LHCN-M2 (cell line): ENCODE data around the gene CA5A. TPM values are rescaled to one million over a fixed set of nuclear protein-coding genes. Genes with fewer than 3 reads are reported as not detected.
"Not testable (repeated sequence)": the region's sequence is repeated elsewhere in the genome, so short reads cannot be mapped to it uniquely, and the experiment has no call there.

Experiments used
- DNase-seq: peaks from one replicate; pipeline ENCODE4 v3.0.0-alpha.2; 2012; ENCODE audit warnings: low read depth
- polyA plus RNA-seq: library from polyadenylated mRNA; unstranded; fragments of >200 nt; gene quantifications from one replicate; pipeline ENCODE4 v1.2.1, GENCODE V29; 2012; ENCODE audit warnings: missing spikeins
- total RNA-seq: library from RNA; depleted of rRNA; stranded (reverse); fragments of >200 nt; gene quantifications from 2 replicates; pipeline ENCODE4 v1.2.3, GENCODE V29; 2014; rRNA removed

The CA5A gene
- not detected in 2 replicates for total RNA-seq
- polyA plus RNA-seq, result not detected

DNA sequence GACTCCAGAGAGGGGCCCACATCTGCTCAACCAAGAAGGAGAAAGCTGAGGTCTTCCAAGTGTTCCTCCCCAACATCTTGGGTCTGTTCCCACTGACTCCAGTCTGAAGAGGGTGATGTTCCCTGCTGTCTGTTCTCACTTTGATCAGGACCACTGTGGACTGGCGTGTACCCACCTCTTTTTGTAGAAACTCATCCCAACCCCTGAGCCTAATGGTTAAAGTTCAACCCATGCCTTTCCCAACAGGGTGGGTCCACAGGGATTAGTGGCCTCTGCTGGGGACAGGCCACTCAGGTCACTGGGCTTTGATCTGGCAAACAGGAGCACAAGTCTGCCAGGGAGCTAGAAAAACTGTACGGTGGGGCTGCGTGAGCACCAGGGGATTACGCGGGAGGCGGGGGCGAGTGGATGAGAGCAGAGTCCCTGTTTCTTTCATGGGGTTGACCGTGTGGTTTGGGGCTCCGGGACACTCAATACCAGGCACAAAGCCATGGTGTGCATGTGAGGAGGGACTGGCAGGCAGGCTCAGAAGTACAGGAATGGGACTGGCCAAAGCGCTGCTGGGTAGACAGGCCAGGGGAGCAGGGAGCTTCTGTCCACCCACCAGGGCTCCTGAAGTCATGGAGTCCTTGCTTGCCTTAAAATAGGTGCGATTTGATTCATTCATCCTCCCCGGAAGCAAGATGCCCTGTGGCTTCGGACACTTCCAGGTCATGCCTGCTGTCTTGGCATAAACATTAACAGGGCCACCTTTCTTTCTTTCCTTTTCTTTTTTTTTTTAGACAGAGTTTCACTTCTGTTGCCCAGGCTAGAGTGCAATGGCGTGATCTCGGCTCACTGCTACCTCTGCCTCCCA, at the start of gene CA5A:
Gene CA5A, minus strand, starts transcription at position 155 of the 856 bp plus-strand sequence. Its CDS starts 79 bp downstream, at position 76.
- DNase-seq, result no peak

DNA sequence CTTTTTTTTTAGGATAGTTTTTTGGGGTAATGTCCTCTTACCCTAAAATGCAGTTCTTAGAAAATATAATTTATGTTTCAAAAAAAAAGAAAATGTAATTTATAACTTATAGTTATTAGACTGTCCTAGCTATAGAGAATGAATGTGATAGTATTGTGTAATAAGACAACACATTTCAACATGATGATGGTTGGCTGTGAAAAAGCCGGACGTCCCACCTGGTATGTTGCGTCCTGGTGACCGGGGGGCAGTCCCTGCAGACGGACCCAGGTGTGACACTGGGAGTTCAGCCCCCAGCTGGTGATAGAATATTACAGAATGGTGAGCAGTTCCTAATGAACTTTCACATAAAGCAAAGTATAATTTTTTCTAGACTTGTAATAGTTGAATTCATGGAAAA, 49.2 kb upstream of the CA5A start:
- DNase-seq, result not testable (repeated sequence)

DNA sequence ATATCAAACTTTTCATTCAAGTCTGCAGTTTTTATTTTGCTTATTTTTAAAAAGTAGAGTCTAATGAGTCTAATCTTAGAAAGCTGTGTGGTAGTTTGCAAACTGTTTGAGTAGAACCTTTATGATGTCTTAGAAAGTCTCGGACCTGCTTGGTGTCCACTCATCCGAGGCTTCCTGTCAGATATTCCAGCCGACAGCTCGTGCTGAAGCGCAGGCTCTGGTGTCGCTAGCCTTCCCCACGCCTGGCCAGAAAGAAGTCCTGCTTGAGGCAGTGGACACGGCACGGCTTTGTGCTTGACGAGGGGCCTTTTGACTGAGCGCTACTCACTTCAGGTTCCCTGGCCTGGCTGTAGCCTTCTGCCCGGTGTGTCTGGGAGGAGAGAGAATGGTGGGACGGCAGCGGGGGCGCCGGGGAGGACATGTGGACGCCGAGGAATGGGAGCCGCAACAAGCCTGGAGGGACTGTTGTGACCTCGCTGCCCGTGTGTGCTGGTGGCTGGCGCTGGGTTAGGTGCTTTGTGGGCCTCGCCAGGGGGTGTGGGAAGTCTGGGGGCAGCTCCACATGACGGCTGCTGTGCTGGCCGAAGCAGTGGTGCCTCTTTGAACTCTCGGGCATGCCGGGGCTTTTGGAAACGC, 48.4 kb upstream of the CA5A start:
- no peak for DNase-seq

DNA sequence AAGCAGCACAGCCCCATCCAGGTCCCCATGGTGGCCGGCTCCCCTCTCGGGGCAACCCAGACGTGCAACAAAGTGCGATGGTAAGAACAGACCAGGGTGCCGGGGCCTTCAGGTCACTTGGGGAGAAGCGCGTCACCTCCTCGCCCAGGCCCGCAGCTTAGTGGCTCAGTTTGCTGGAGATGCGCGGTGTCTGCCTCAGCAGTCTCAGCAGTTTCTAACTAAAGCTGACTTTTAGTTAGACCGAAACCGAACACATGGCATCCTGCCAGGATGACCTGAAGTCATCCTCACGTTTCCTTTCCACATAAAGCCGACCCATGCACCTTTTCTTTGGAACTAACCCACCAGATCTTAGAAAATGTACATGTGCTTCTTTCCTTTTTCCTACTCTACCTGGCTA, 47.9 kb upstream of the CA5A start:
- DNase-seq, result not testable (repeated sequence)

DNA sequence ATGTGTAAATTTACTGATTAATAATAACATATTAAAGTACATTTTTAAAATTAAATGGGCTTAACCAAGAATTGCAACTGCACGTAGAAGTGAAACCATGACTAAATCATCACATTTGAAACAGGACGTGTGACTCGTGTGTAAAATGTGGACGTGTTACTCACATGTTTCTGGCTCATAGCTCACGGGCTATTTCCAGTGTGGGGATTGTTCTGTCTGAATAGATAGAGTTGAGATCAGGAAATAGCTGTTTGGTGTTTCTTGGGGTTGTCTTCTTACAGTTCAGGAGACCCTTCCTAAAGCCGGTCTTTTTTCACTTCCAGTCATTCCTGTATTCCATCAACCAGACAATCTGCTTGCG, 47.4 kb upstream of the CA5A start:
- peak; percentile 15 for DNase-seq

DNA sequence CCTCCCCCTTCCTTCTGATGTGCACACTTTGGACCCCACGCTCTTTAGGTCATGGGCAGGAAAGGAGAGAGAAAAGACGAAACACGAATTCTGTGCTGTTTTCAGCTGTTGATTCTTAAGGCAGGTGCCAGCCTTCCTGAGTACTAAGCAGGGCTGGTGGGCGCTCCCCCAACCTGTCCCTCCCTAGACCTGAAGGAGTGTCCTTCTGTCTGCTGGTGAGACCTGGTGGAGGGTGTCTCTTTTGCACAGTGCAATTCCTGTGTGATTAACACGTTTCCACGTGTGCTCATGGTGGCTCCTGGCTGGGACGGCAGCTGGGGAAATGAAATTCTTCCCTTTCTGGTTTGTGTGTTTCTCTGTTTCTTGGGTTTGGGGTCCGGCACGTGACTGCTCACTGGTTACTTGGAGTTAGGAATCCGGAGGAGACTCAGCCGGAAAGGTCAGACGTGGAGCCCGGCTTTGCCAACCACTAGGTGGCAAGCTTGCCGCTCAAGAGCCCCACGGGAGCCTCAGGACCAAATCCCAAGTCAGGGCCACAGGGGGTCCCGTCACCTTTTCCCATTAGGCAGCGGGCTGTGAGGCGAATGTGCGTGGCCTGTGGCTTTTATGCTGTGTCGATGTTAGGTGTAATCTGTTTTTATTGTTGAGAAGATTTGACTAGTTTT, 46.9 kb upstream of the CA5A start:
- not testable (repeated sequence) for DNase-seq

DNA sequence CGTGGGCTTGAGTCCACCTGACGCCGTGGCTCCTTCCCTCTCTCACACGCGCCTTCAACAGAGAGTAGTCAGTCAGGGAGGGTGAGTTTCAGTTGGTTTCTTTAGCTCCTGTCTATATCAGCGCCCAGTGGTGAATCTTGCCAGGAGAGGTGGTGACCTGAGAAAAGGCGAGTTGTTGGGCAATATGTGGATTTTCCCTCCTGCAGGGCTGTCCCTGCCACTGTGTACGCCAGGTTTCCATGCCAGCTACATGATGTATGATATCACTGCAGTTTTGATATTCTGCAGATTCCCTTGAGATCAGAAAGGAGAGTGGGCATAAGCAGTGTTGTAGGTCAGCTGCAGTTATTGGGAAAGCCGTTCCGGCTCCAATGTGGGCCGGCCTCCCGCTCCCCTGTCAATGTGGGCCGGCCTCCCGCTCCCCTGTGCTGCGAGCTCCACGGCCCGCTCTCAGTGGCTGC, 46.3 kb upstream of the CA5A start:
- DNase-seq, result no peak

DNA sequence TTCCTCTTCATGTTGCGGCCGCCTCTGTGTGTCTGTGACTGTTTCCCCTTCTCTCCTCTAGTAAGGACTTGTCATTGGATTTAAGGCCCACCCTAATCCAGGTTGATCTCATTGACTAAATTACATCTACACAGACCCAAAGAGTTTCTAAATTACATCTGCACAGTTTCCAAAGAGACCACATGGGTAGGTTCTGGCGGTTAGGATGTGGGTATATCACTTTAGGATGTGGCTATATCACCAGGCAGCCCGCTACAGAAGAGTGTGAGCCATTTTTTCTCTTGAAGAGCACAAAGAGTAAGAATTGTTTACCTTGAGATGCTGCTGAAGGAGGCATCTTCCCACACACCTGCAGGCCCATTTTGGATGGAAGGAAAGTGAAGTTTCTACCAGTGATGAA, 45.0 kb upstream of the CA5A start:
- not testable (repeated sequence) for DNase-seq

DNA sequence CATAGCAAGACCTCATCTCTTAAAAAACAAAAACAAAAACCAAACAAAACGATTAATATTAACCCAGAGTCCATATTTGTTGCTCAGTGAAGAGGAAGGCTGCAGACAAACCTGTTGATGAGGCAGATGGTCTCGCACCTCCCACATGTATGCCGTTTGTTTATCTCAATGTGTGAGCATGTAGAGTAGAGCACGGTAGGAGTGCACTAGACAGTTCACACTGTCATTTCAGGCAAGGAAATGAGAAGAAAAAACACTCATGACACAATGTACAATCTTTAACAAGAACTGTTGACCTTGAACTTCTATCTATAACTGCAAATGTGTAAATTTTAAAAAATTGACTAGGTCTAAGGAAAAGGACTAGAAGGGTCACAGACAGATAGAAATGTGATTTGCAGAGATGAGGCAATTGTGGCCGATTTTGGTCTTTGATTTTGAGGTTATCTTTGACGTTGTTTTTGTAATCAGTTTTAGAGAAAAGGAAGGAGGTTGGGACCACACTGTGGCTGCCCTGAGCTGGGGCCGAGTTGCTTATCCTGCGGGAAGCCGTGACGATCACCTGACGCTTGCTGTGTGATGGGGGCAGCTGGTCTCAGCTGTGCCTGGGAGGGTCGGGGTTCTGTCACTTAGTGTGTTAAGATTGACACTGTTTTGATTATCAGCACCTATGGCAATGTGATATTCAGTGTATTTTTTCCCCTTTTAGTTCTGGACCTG, 43.7 kb upstream of the CA5A start:
- not testable (repeated sequence) for DNase-seq

DNA sequence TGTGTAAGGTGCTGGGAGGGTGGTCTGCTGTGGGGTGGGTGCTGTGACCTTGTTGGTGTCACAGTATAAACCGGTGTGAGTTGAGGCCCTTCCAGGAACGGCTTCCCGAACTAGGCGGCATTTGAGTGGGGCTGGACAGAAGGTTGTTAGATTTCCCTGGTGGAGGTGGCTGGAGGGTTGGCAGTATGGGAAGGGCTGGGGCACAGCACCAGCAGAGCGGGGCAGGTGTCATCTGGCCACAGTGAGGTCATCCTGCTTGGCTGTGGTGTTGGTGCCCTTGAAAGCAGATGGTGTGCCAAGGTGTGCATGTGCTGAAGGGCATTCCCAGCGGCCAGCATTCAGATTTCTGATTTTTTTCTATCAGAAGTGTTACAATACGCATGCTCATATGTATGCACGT, 43.0 kb upstream of the CA5A start:
- DNase-seq, result no peak

DNA sequence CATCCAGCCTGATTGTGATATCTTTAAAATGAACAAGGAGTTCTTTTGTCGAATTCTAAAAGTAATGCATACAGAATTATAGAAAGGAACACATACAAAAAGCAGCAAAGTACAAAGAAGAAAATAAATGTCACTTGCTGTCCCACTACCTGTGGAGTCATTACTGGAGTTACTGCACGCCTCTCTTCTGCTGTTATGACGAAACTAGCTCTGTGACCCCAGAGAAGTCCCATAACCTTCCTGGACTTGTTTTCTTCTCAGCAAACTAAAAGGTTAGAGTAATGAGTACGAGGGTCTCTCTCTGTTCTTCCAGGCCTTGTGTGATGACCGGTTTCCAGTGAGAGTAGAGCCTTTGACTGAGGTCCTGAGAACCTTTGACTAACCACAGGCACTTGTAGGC, 41.8 kb upstream of the CA5A start:
- DNase-seq, result no peak

DNA sequence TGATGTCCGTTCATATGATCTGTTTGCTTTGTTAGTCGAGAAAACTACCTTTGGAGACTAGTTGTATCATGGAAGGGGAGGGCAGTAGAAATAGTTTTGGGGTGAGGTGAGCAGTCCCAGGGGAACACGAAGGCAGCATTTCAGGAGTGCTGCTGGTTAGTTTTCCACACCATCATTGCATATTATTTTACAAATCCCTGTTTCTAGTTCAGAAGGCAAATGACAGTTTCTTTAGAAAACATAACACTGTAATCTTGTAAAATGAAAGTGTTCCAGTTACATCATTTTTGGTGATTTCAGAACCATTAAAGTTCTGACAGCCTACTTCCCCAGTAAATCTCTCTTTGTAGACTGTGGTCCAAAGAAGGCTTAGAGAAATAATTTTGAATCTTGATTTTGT, 40.3 kb upstream of the CA5A start:
- peak; percentile 64 for DNase-seq

DNA sequence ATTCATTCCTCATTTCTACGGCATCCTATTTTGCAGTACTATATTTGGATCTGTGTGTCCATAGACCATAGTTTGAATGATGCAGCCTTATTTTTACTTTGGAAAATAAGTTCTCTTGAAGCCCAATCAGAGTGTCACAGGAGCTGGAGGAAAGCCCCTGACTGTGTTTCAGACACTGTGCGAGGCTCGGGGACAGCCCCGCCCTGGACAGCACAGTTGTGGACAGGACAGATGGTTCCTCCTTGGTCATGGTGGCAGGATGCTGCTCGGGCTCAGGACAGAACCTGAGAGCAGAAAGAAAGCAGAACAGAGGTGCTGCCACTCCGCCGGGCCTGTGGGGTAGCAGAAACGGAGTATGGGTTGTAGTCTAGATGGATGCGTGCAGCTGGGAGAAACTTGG, 37.8 kb upstream of the CA5A start:
- no peak for DNase-seq

DNA sequence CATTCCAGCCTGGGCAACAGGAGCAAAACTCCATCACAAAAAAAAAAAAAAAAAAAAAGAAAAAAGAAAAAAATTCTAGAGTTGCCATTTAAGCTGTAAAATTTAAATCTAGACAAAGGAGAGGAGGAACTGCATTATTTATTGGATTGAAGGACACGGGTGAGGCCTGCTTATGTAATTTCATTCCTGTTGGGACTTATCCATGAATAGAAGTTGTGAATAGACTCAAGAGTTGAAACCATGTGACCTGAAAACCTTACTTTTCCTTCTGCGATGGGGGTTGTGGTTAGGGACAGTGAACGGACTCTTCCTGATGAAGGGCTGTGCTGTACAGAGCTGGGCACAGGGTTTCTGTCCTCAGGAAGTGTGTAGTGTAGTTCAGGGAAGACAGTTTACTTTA, 37.4 kb upstream of the CA5A start:
- no peak for DNase-seq

DNA sequence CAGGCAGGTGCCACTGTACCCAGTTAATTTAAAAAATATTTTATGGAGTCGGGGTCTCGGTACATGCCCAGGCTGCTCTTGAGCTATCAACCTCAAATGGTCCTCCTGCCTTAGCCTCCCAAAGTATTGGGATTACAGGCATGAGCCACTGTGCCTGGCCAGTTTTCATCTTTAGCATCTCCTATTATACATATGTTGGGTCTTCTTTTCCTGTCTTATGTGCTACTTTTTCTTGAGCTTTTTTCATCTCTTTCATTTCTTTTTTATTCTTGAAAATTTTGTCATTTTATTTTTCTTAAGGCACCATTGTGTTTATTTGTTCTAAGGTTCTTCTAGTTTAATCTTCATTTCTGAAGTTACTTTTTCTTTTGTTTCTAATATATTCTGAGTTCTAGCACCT, 35.6 kb upstream of the CA5A start:
- DNase-seq, result no peak

DNA sequence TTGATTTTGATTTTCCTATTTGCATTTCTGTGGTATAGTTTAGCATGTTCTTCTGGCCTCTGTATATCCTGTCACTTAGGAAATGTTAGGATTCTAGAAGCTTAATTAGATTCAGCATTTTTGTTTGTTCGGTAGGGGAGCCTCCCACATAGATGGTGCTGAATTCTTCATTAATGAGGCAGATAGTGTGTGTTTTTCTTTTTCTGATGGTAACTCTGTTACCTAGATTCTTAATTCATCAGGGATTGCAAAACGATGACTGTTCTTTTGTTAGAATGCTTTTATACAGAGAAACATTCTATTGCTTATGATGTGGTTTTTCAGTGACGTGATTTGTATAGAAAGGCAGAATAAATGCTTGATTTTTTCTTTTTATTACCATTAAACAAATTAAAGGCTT, 33.9 kb upstream of the CA5A start:
- DNase-seq, result peak; percentile 27

DNA sequence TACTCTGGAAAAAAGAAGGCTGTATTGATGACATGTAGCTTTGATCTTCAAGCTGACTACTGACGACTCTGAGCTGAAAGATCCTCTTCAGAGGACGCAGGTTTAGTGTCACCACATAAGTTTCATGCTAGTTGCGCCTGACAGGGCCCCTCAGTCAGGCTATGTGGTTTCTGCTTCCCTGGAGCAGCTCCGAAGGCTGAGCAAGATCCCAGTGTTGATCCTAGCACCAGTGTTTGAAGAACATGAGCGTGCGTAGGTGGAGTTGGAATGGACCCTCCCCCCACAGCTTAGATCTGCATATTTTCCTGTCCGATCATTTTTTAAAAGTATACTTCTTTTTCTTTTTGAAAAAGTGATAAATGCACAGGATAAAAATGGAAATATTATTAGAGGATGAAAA, 32.2 kb upstream of the CA5A start:
- DNase-seq, result no peak

DNA sequence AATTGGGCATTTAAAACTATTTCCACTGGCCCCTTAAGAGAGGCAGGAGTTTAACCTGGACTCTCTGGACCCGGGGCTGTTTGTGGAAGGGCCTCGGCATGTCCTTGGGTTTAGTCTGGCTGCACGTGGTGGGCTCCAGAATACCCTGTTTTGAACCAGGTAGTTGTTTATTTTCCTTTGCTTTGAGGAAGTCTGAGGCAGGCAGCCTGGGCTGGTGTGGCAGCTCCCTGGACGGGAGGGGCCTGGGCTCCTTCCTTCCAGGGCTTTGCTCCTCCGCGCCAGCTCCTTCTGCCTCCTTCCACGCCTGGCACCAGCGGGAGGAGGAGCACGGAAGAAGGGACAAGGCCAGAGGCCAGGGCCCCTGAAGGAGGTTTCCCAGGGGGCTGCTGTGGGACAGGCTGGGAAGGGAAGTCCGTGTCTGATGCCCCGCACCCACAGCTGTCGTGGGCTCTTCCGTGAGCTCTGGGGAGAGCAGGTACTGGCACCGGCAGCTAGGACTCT, 30.4 kb upstream of the CA5A start:
- DNase-seq, result no peak

DNA sequence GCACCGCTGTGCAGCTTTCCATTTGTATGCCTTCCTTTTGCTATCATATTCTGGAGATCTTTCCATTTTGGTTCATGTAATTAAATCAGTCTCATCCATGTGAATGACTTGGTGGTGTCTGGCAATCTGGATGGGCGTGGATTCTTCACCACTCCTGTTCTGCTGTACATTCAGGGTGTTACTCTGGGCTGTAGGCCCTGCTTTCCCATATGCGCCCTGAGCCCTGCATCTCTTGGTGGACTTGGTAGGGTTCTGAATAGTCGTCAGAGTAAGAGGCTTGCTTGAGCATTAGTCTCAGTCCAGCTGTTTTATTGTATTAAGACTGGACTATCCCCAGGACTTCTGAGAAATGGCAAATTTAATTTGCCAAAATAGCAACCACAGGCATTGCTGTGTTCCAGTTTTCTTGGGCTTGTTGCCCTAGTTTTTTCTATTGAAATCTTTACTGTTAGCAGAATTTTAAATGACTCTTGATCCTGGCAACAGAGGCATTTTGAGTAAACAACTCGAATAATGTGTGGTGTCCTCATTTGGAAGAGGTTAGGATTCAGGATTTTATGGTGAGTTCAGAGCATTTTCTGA, 29.8 kb upstream of the CA5A start:
- DNase-seq, result no peak

DNA sequence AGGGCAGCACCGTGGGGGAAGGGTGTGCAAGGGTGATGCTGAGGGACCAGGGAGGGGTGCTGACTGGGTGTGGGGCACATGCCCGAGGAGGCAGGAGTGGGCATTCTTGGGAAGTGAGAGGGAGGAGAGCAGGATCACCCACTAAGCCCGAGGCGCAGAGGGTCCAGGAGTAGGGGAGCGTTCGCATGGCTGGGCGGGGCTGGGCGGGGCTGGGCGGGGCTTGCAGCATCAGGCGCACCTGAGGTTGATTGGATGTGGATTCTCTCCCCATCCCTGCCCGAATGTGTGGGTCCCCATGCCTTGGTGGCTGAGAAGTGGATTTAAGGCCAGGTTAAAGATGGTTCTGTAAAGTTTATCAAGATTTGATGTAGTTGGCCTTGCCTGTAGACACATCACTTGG, 29.1 kb upstream of the CA5A start:
- no peak for DNase-seq

DNA sequence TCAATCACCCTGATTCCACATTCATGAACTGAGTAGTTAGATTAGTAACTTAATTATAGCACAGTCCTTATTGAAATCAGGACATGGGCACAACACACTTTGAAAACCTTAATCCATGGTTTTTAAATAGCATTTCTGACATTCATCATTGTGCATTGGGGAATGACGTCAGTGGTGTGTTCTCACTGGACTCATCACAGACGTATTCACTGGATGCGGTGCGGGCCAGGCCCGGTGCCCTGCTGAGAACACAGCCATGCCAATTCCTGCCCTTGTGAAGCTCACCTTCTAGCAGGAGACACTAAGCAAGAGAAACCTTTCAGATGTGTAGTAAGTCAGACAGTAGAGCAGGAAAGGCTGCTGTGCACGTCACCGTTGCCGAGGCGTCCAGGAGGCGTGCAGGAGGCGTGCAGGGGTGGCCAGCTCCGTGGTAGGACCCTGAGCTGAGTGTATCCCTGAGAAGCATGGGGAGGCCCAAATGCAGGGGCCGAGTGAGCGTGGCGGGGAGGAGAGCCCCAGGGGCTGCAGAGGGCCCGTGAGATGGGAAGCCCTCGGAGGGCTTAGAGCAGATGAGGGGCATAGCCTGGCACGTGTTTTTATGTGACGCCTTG, 27.8 kb upstream of the CA5A start:
- DNase-seq, result no peak
